BE2C (cell line): ENCODE measurements around the gene ACP5. TPM values are rescaled to one million over a fixed set of nuclear protein-coding genes. Genes with fewer than 3 reads are reported as not detected.
"Not testable (repeated sequence)": the region's sequence is repeated elsewhere in the genome, so short reads cannot be mapped to it uniquely, and the experiment has no call there.

Experiments used
- DNase-seq: peaks from one replicate; pipeline ENCODE4 v3.0.0-alpha.2; 2020
- H3K27me3 ChIP-seq: fragments of 250-450 bp; sonication (Bioruptor Pico); 2 replicates; pipeline ENCODE4 v1.5.1; 2020; ENCODE audit warnings: mild to moderate bottlenecking
- H3K36me3 ChIP-seq: fragments of 250-450 bp; sonication (Bioruptor Pico); 2 replicates; pipeline ENCODE4 v1.5.1; 2020; ENCODE audit warnings: mild to moderate bottlenecking
- H3K4me1 ChIP-seq: fragments of 250-450 bp; sonication (Bioruptor Pico); 2 replicates; pipeline ENCODE4 v1.5.1; 2020
- H3K4me3 ChIP-seq: 2 replicates; pipeline ENCODE4 v1.5.1; 2011; ENCODE audit warnings: low read depth, low read length
- H3K9me3 ChIP-seq: fragments of 250-450 bp; sonication (Bioruptor Pico); 2 replicates; pipeline ENCODE4 v1.5.1; 2020
- polyA plus RNA-seq: library from polyadenylated mRNA; unstranded; fragments of >200 nt; gene quantifications from one replicate; pipeline ENCODE4 v1.2.1, GENCODE V29; 2012; ENCODE audit warnings: low read depth, missing spikeins; ENCODE audit not compliant: insufficient read length, insufficient read depth
- TF ChIP-seq, protein P1 (sequence below): IDR thresholded peaks from 2 replicates; pipeline ENCODE4 v1.5.1; 2012; ENCODE audit warnings: mild to moderate bottlenecking, low read depth, low read length

ACP5 gene
- polyA plus RNA-seq, result 118 TPM

DNA sequence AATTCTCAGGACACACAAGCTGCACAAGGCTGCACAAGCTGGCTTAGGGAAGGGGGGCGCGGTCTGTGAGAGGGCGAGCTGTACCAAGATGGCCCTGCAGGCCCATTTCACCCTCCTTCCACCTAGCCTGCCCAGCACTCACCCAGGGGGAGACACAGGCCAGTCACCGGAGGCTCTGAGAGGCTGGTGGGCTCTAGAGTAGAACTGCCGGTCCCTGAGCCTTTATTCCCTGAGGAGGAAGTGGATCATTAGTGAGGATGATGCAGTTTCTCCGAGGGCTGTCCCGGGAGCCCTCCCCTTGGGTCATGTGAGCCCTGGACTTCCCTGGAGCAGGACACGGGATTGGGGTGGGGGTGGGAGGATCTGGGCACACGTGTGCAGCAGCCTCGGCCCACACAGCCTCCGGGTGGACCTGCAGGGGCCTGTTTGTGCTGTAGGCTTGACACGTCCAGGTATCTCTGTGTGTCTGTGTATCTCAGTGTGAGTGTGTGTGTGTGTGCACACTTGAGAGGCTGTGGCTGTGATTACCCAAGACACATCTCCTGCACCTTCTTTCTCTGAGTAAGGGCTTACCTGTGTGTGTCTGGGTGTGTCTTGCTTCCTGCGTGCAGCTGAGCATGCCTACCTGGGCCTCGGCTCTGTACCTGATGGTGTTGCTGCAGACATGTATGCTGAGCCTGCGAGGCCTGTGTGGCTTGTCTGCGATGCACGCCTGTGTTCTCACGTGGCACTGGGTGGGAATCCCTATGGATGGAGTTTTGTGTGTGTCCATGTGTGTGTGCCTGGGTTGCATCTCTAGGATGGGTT lies at the start of gene ACP5:
ACP5 (minus strand) TSS at position 195 of the 807 bp plus-strand sequence. CDS start 328 bp downstream, outside the sequence.
- H3K27me3 ChIP-seq, result no peaks in the 10 kb centered on the region
- no peaks in the 10 kb centered on the region for H3K36me3 ChIP-seq
- peak; percentile 32 for DNase-seq
- TF ChIP-seq, protein P1, sequence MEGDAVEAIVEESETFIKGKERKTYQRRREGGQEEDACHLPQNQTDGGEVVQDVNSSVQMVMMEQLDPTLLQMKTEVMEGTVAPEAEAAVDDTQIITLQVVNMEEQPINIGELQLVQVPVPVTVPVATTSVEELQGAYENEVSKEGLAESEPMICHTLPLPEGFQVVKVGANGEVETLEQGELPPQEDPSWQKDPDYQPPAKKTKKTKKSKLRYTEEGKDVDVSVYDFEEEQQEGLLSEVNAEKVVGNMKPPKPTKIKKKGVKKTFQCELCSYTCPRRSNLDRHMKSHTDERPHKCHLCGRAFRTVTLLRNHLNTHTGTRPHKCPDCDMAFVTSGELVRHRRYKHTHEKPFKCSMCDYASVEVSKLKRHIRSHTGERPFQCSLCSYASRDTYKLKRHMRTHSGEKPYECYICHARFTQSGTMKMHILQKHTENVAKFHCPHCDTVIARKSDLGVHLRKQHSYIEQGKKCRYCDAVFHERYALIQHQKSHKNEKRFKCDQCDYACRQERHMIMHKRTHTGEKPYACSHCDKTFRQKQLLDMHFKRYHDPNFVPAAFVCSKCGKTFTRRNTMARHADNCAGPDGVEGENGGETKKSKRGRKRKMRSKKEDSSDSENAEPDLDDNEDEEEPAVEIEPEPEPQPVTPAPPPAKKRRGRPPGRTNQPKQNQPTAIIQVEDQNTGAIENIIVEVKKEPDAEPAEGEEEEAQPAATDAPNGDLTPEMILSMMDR, result no peak
- no peaks in the 10 kb centered on the region for H3K9me3 ChIP-seq
- 0 out of 2 replicates have a peak within 1 kb of the TSS, but pooled peaks have one; percentile 14 for H3K4me3 ChIP-seq
- H3K4me1 ChIP-seq, result peaks cover 5% of the 10 kb centered on the region; the same call in 1 of the 2 replicates

- H3K27me3 ChIP-seq, result peaks cover 7% of the 10 kb centered on the region; the same call in 1 of the 2 replicates
- no peak overlapping the region for H3K4me3 ChIP-seq
- no peaks in the 10 kb centered on the region for H3K36me3 ChIP-seq
- DNase-seq, result no peak
- H3K9me3 ChIP-seq, result no peaks in the 10 kb centered on the region
- H3K4me1 ChIP-seq, result peaks cover 2% of the 10 kb centered on the region; the same call in 1 of the 2 replicates
- TF ChIP-seq, protein P1, result no peak
Observed at GRCh38 chr19:11626252-11626651, 48.8 kb upstream of the ACP5 start.

DNA sequence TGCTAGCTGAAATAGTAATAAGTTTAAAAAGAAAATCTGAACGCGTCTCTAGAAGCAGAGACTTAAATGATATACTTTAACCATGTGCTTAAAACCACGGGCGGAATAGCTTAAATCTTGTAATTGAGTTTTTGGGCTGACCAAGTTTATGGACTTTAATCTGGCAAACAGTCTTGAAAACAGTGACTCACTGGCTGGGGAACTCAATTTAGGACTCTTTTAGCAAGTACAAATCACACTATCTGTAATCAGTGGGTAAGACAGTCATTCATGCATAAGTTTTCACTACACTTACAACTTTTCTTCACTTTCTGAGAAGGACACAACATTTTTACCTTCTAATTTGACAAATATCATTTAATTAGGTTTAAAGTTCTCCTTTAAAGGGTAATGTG lies 46.6 kb upstream of the ACP5 start:
- Histone ChIP-seq H3K27me3 (peaks cover 7% of the 10 kb centered on the region; the same call in 1 of the 2 replicates), H3K9me3 (no peaks in the 10 kb centered on the region), H3K4me3 (peak overlapping the region; percentile 45), H3K36me3 (peaks cover 21% of the 10 kb centered on the region), H3K4me1 (peaks cover 2% of the 10 kb centered on the region; the same call in 1 of the 2 replicates)
- TF ChIP-seq, protein P1, result no peak
- DNase-seq, result no peak

DNA sequence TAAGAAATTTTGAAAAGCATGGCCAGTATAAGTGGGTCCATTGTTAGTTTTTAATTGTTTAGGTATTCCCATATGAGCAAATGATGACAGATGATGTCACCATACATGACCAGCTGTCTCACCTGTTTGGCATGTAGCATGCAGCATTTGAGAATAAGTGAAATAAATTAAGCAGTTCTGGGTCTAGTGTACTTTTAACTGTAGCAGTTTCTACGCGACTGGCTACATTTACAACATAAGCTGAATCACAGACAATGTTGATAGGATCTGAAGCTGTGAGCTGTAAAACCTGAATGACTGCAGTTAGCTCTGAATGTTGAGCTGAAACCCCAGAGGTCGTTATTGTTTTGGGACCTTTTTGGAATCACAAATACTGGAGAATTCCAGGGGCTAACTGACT lies 45.0 kb upstream of the ACP5 start:
- not testable (repeated sequence) for H3K9me3 ChIP-seq, H3K4me1 ChIP-seq, H3K27me3 ChIP-seq, H3K4me3 ChIP-seq, DNase-seq
- peaks cover 37% of the 10 kb centered on the region for H3K36me3 ChIP-seq

GRCh38 chr19:11620553-11620952 lies 43.1 kb upstream of the ACP5 start:
- no peak for DNase-seq
- TF ChIP-seq, protein P1, result no peak
- peaks cover 51% of the 10 kb centered on the region for H3K36me3 ChIP-seq
- peaks cover 2% of the 10 kb centered on the region; the same call in 1 of the 2 replicates for H3K4me1 ChIP-seq
- H3K9me3 ChIP-seq, result peaks cover 3% of the 10 kb centered on the region; the same call in 1 of the 2 replicates
- H3K27me3 ChIP-seq, result peaks cover 7% of the 10 kb centered on the region; the same call in 1 of the 2 replicates
- H3K4me3 ChIP-seq, result no peak overlapping the region

DNA sequence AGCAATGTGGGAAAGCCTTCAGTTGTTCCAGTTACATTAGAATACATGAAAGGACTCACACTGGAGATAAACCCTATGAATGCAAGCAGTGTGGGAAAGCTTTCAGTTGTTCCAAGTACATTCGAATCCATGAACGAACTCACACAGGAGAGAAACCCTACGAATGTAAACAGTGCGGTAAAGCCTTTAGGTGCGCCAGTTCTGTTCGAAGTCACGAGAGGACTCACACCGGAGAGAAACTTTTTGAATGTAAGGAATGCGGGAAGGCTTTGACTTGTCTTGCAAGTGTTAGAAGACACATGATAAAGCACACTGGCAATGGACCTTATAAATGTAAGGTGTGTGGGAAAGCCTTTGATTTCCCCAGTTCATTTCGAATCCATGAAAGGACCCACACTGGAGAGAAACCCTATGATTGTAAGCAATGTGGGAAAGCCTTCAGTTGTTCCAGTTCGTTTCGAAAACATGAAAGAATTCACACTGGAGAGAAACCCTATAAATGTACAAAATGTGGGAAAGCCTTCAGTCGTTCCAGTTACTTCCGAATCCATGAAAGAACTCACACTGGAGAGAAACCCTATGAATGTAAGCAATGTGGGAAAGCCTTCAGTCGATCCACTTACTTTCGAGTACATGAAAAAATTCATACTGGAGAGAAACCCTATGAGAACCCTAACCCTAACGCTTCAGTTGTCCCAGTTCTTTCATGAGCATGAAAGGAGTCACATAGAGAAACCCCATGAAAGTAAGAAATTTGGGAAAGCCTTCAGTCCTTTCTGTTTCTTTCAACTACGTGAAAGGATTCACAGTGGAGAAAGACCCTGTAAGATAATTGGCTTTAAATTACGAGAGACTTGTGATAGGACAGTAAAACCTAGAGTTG lies 40.0 kb upstream of the ACP5 start:
- H3K9me3 ChIP-seq, result peaks cover 3% of the 10 kb centered on the region; the same call in 1 of the 2 replicates

More for the DNA sequence above, 40.0 kb upstream of the ACP5 start:
- Histone ChIP-seq H3K4me1 (no peaks in the 10 kb centered on the region), H3K36me3 (peaks cover 63% of the 10 kb centered on the region), H3K4me3 (no peak overlapping the region), H3K27me3 (no peaks in the 10 kb centered on the region)
- no peak for DNase-seq
- TF ChIP-seq, protein P1, result no peak
